Chondrocyte (in vitro differentiated cells): ENCODE results near the gene SLC24A4. TPM values are rescaled to one million over a fixed set of nuclear protein-coding genes. Genes with fewer than 3 reads are reported as not detected.

Experiments
- DNase-seq: peaks from one replicate; pipeline ENCODE4 v3.0.0; 2021; ENCODE audit warnings: mixed read lengths, low spot score
- H3K27ac Mint-ChIP-seq: one replicate; pipeline ENCODE4 v1.8.0; 2021; ENCODE audit warnings: mild to moderate bottlenecking, moderate library complexity, mixed read lengths; ENCODE audit not compliant: unreplicated experiment
- H3K27me3 Mint-ChIP-seq: 2 replicates; pipeline ENCODE4 v1.8.0; 2021; ENCODE audit warnings: low read depth, mixed read lengths
- H3K36me3 Mint-ChIP-seq: 2 replicates; pipeline ENCODE4 v1.8.0; 2021; ENCODE audit warnings: low read depth, mixed read lengths
- H3K4me1 Mint-ChIP-seq: 2 replicates; pipeline ENCODE4 v1.8.0; 2021; ENCODE audit warnings: low read depth, mild to moderate bottlenecking, mixed read lengths
- H3K4me3 Mint-ChIP-seq: one replicate; pipeline ENCODE4 v1.8.0; 2021; ENCODE audit warnings: mild to moderate bottlenecking, moderate library complexity, mixed read lengths; ENCODE audit not compliant: unreplicated experiment
- H3K9me3 Mint-ChIP-seq: 2 replicates; pipeline ENCODE4 v1.8.0; 2021; ENCODE audit warnings: low read depth, mixed read lengths
- total RNA-seq: library from RNA; stranded (reverse); gene quantifications from 3 replicates; pipeline ENCODE4 v1.2.1, GENCODE V29; 2021
- TF ChIP-seq, protein P1 (sequence below): fragments of 200-600 bp; sonication (generic); IDR thresholded peaks from 2 replicates; pipeline ENCODE4 v1.5.0; 2021; ENCODE audit warnings: antibody characterized with exemption, mild to moderate bottlenecking, moderate library complexity

SLC24A4 gene
- total RNA-seq, 1 donor from 2014 or later: 0.37 TPM

DNA sequence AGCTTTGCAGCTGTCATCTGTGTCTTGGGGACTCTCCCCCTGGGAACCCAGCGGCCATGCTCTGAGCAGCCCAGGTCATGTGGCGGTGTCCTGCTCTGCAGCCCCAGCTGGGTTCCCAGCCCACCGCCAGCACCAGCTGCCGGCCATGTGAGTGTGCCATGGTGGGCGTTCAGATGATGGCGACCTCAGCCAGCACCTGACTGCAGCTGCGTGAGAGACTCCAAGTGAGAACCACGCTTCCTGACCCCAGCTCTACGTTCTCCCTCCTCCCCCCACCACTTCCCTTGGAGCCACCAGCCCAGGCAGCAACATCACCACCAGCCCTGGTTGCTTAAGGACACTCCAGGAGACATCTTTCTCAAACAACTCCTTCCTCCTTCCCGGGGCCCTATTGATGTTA is 68.8 kb downstream of the SLC24A4 start:
- peaks cover 1% of the 10 kb centered on the region for H3K27me3 Mint-ChIP-seq
- H3K4me1 Mint-ChIP-seq: peaks cover 13% of the 10 kb centered on the region
- no peak for DNase-seq
- H3K27ac Mint-ChIP-seq: no peak overlapping the region
- no peaks in the 10 kb centered on the region for H3K36me3 Mint-ChIP-seq
- H3K4me3 Mint-ChIP-seq: no peak overlapping the region
- no peaks in the 10 kb centered on the region for H3K9me3 Mint-ChIP-seq
- TF ChIP-seq, protein P1, sequence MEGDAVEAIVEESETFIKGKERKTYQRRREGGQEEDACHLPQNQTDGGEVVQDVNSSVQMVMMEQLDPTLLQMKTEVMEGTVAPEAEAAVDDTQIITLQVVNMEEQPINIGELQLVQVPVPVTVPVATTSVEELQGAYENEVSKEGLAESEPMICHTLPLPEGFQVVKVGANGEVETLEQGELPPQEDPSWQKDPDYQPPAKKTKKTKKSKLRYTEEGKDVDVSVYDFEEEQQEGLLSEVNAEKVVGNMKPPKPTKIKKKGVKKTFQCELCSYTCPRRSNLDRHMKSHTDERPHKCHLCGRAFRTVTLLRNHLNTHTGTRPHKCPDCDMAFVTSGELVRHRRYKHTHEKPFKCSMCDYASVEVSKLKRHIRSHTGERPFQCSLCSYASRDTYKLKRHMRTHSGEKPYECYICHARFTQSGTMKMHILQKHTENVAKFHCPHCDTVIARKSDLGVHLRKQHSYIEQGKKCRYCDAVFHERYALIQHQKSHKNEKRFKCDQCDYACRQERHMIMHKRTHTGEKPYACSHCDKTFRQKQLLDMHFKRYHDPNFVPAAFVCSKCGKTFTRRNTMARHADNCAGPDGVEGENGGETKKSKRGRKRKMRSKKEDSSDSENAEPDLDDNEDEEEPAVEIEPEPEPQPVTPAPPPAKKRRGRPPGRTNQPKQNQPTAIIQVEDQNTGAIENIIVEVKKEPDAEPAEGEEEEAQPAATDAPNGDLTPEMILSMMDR: no peak

DNA sequence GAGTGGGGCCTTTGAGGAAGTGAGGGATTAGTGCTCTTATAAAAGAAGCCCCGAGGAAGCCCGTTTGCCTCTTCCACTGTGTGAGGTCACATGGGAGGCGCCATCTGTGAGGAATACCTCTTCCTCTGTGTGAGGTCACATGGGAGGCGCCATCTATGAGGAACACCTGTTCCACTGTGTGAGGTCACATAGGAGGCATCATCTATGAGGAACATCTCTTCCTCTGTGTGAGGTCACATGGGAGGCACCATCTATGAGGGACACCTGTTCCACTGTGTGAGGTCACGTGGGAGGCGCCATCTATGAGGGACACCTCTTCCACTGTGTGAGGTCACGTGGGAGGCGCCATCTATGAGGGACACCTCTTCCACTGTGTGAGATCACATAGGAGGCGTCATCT is 69.7 kb downstream of the SLC24A4 start:
- DNase-seq: no peak
- H3K4me3 Mint-ChIP-seq: no peak overlapping the region
- peaks cover 4% of the 10 kb centered on the region for H3K9me3 Mint-ChIP-seq
- peaks cover 18% of the 10 kb centered on the region for H3K4me1 Mint-ChIP-seq
- H3K27me3 Mint-ChIP-seq: no peaks in the 10 kb centered on the region
- TF ChIP-seq, protein P1: no peak
- H3K36me3 Mint-ChIP-seq: no peaks in the 10 kb centered on the region
- no peak overlapping the region for H3K27ac Mint-ChIP-seq

DNA sequence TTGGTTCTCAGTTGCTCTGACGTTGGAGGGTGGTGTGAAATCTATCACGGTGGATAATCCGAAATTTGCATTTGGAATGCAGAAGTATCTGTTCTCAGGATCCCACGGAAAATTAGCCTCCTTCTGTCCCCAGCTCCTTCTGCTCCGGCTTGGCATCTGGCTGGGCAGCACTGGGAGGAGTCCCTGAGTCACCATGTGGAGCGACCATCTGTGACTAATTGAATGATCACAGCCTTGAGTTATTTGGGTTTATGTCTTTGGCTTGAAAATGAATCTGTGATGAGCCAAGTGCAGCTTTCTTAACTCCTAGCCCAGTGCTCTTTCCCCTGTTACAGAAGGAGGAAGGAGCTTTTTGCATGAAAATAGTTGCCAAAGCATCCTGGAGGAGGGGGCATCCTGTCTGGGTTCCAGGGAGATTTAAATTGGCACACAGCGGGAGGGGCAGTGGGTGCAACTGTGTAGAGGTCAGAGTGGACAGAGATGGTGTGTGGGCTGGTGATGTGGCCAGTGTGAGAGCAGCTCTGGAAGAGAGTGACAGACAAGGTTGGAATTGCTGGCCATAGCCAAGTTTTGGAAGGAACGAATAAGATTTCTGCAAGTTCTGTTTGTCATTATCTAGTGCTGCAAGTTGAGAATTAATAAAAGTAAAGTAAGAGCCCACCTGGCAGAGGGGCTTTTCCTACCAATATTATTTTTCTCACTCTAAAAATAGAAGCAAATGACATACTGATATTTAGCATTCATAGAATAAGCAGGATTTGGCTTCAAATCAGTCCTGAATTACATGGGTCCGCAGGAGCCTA is 74.4 kb downstream of the SLC24A4 start:
- Mint-ChIP-seq H3K27ac (peak overlapping the region; percentile 67), H3K4me1 (peaks cover 20% of the 10 kb centered on the region), H3K36me3 (no peaks in the 10 kb centered on the region), H3K9me3 (peaks cover 6% of the 10 kb centered on the region), H3K4me3 (no peak overlapping the region), H3K27me3 (peaks cover 4% of the 10 kb centered on the region)
- DNase-seq: no peak
- TF ChIP-seq, protein P1: no peak

DNA sequence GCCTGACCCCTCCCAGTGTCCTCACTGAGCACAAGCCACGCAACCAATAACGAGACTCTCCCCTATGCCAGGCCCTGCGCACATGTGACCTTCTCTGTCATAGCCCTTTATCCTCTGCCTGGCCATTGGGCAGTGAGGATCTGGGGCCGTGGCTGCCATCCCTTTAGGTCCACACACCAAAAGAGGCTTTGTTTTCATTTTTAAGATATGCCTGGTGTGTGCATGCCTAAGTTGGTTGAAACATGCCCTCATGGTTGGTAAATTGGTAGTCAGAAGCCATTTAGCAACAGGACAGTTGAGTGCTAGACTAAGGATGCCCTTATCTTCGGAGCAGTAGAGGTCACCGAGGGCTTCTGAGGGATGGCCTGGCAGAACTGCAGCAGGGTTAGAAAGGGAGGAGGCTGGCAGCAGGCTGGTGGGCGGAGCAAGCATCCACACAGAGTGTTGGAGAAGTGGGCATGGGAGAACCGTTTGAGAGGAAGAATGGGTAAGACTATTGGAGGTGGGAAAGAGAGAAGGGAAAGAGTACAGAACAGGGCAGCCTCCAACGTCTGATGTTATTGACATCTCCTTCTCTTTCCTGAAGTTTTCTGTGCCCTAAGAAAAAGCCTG is 75.1 kb downstream of the SLC24A4 start:
- DNase-seq: no peak

More for the DNA sequence above, 75.1 kb downstream of the SLC24A4 start:
- Mint-ChIP-seq H3K9me3 (peaks cover 8% of the 10 kb centered on the region), H3K4me1 (peaks cover 20% of the 10 kb centered on the region), H3K27ac (no peak overlapping the region), H3K36me3 (no peaks in the 10 kb centered on the region), H3K27me3 (peaks cover 5% of the 10 kb centered on the region), H3K4me3 (no peak overlapping the region)
- TF ChIP-seq, protein P1: no peak
